GM23338 (cell line): ENCODE results near the gene FAM20A.

Experiments
- CREB1 ChIP-seq: fragments of 250-450 bp; sonication (Bioruptor Pico); IDR thresholded peaks from 2 replicates; pipeline ENCODE4 v1.5.0; 2020; ENCODE audit warnings: low read depth, mild to moderate bottlenecking, moderate library complexity
- CTCF ChIP-seq, 2 experiments: fragments of 200-600 bp in 1 of 2; sonication (generic) in 1 of 2; conservative IDR thresholded peaks; 2 replicates each; pipeline versions ENCODE4 v1.5.1 to v1.6.1; 2016 to 2017; ENCODE audit warnings: antibody characterized with exemption in 2 of 2, low read depth in 2 of 2, mild to moderate bottlenecking in 2 of 2, moderate library complexity in 1 of 2
- ETS1 ChIP-seq: IDR thresholded peaks from 2 replicates; pipeline ENCODE4 v1.6.1; 2016; ENCODE audit warnings: antibody characterized with exemption
- EZH2 ChIP-seq: fragments of 200-600 bp; sonication (generic); IDR thresholded peaks from one replicate; pipeline ENCODE4 v1.8.0; 2017; ENCODE audit warnings: antibody characterized with exemption, mild to moderate bottlenecking, low read depth; ENCODE audit not compliant: unreplicated experiment
- EZH2phosphoT487 ChIP-seq: fragments of 200-600 bp; sonication (generic); IDR thresholded peaks from one replicate; pipeline ENCODE4 v1.8.1; 2018; ENCODE audit warnings: antibody characterized with exemption; ENCODE audit not compliant: unreplicated experiment
- JUNB ChIP-seq: IDR thresholded peaks from one replicate; pipeline ENCODE4 v1.6.1; 2016; ENCODE audit warnings: antibody characterized with exemption; ENCODE audit not compliant: unreplicated experiment
- POLR2AphosphoS5 ChIP-seq: IDR thresholded peaks from 2 replicates; pipeline ENCODE4 v1.6.1; 2016; ENCODE audit warnings: antibody characterized with exemption, low read depth
- REST ChIP-seq: IDR thresholded peaks from one replicate; pipeline ENCODE4 v1.6.1; 2018; ENCODE audit warnings: antibody characterized with exemption; ENCODE audit not compliant: unreplicated experiment
- STAT1 ChIP-seq: IDR thresholded peaks from one replicate; pipeline ENCODE4 v1.6.1; 2016; ENCODE audit warnings: antibody characterized with exemption; ENCODE audit not compliant: unreplicated experiment

GRCh38 chr17:68570526-68570925 lies 30.6 kb downstream of the FAM20A start:
- no peak for TF ChIP-seq POLR2AphosphoS5
- TF ChIP-seq CTCF (conservative IDR thresholded peaks at IDR 0.05; ENCODE audit: low read depth in 2 of 2), result no peak
- TF ChIP-seq CREB1 (CRISPR knock-in tag), result no peak
- TF ChIP-seq JUNB, result no peak
- no peak for TF ChIP-seq EZH2phosphoT487
- no peak for TF ChIP-seq EZH2
- no peak for TF ChIP-seq ETS1
- no peak for TF ChIP-seq REST
- no peak for TF ChIP-seq STAT1
